Smooth muscle cell (in vitro differentiated cells): Measurements from ENCODE around the gene ZNF341. TPM values are rescaled to one million over a fixed set of nuclear protein-coding genes. Genes with fewer than 3 reads are reported as not detected.

Experiments used
- DNase-seq: peaks from one replicate; lab custom pipeline; 2025; ENCODE audit not compliant: unreplicated experiment; lab: John Stamatoyannopoulos, UW
- H2AFZ ChIP-seq: fragments of 200-600 bp; sonication (generic); 2 replicates; pipeline ENCODE4 v1.6.0; 2016; ENCODE audit warnings: antibody characterized with exemption, low read depth, mild to moderate bottlenecking
- H3F3A ChIP-seq: fragments of 200-600 bp; sonication (generic); 2 replicates; pipeline ENCODE4 v1.6.0; 2017; ENCODE audit warnings: antibody characterized with exemption, low read depth
- H3K27ac ChIP-seq: fragments of 200-600 bp; sonication (generic); 2 replicates; pipeline ENCODE4 v1.5.1; 2016; ENCODE audit warnings: low read depth, mild to moderate bottlenecking
- H3K27me3 ChIP-seq: fragments of 200-600 bp; sonication (generic); 2 replicates; pipeline ENCODE4 v1.6.1; 2016; ENCODE audit warnings: low read depth, mild to moderate bottlenecking
- H3K36me3 ChIP-seq: fragments of 200-600 bp; sonication (generic); 2 replicates; pipeline ENCODE4 v1.5.1; 2016; ENCODE audit warnings: low read depth
- H3K4me1 ChIP-seq: fragments of 200-600 bp; sonication (generic); 2 replicates; pipeline ENCODE4 v1.5.1; 2016; ENCODE audit warnings: low read depth
- H3K4me2 ChIP-seq: fragments of 200-600 bp; sonication (generic); 2 replicates; pipeline ENCODE4 v1.6.0; 2016; ENCODE audit warnings: mild to moderate bottlenecking
- H3K4me3 ChIP-seq: fragments of 200-600 bp; sonication (generic); 2 replicates; pipeline ENCODE4 v1.5.1; 2016; ENCODE audit warnings: mild to moderate bottlenecking
- H3K79me2 ChIP-seq: fragments of 200-600 bp; sonication (generic); 2 replicates; pipeline ENCODE4 v1.6.0; 2016; ENCODE audit warnings: low read depth, mild to moderate bottlenecking
- H3K9ac ChIP-seq: fragments of 200-600 bp; sonication (generic); 2 replicates; pipeline ENCODE4 v1.6.0; 2016; ENCODE audit warnings: low read depth
- H3K9me3 ChIP-seq: fragments of 200-600 bp; sonication (generic); replicated peaks from 2 replicates; pipeline ENCODE4 v1.5.1; 2016; ENCODE audit warnings: low read depth
- H4K20me1 ChIP-seq: fragments of 200-600 bp; sonication (generic); 2 replicates; pipeline ENCODE4 v1.6.0; 2016; ENCODE audit warnings: low read depth
- CTCF ChIP-seq: fragments of 200-600 bp; sonication (generic); IDR thresholded peaks from 2 replicates; pipeline ENCODE4 v1.5.1; 2017; ENCODE audit warnings: borderline replicate concordance, mild to moderate bottlenecking, antibody characterized with exemption; ENCODE audit not compliant: insufficient read depth, poor library complexity, severe bottlenecking
- WGBS: methylation state at CpG from one replicate; pipeline ENCODE4 v1.1.7; 2016; ENCODE audit warnings: low lambda C conversion rate; 5-methylcytosine and 5-hydroxymethylcytosine counted together
- polyA plus RNA-seq: library from polyadenylated mRNA; unstranded; fragments of >200 nt; fragmentation: Nextera tagmentation; extraction: Ambion mirVana; gene quantifications from 2 replicates; pipeline ENCODE4 v1.2.1, GENCODE V29; 2016
- total RNA-seq: library from RNA; depleted of rRNA; stranded (reverse); fragments of >200 nt; gene quantifications from 2 replicates; pipeline ENCODE4 v1.2.3, GENCODE V29; 2014

ZNF341 gene
- total and polyA plus RNA-seq, 2 experiments from 2014 or later, result 1.2 to 2.0 TPM

- no peak overlapping the region for H2AFZ ChIP-seq
- H3K9ac ChIP-seq, result no peak overlapping the region
- H3K36me3 ChIP-seq, result no peaks in the 10 kb centered on the region
- H3F3A ChIP-seq, result no peaks in the 10 kb centered on the region
- no peak for DNase-seq
- no peaks in the 10 kb centered on the region for H4K20me1 ChIP-seq
- WGBS, result 97% methylated on average over 5 of the region's 5 CpGs
- H3K4me2 ChIP-seq, result no peak overlapping the region
- no peaks in the 10 kb centered on the region for H3K9me3 ChIP-seq
- no peak overlapping the region for H3K4me3 ChIP-seq
- no peaks in the 10 kb centered on the region for H3K27me3 ChIP-seq
- no peaks in the 10 kb centered on the region for H3K4me1 ChIP-seq
- no peak overlapping the region for H3K27ac ChIP-seq
- no peak for TF ChIP-seq CTCF
- H3K79me2 ChIP-seq, result no peaks in the 10 kb centered on the region
Observed at GRCh38 chr20:33765592-33765991, 33.8 kb downstream of the ZNF341 start.

DNA sequence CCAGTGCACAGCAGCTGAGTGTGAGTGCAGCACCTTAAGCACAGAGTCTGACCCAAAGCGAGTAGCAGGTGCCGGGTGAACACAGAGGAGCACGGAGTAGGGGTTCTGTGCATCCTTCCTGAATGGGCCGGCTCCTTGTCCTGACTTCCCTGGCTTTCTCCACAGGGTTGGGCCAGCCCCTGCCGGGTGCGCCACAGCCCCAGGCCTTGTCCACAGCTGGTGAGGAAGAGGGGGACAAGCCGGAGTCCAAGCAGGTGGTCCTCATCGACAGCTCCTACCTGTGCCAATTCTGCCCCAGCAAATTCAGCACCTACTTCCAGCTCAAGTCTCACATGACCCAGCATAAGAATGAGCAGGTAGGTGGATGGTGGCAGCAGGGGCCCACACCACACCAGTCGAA, 34.9 kb downstream of the ZNF341 start:
- H3K4me3 ChIP-seq, result no peak overlapping the region
- 97% methylated on average over 9 of the region's 9 CpGs for WGBS
- no peaks in the 10 kb centered on the region for H3K36me3 ChIP-seq
- no peak for TF ChIP-seq CTCF
- H3K4me2 ChIP-seq, result no peak overlapping the region
- no peak overlapping the region for H3K9ac ChIP-seq
- H3F3A ChIP-seq, result no peaks in the 10 kb centered on the region
- no peaks in the 10 kb centered on the region for H3K4me1 ChIP-seq
- H4K20me1 ChIP-seq, result no peaks in the 10 kb centered on the region
- no peaks in the 10 kb centered on the region for H3K9me3 ChIP-seq
- H3K79me2 ChIP-seq, result no peaks in the 10 kb centered on the region
- no peak for DNase-seq
- no peak overlapping the region for H3K27ac ChIP-seq
- no peaks in the 10 kb centered on the region for H3K27me3 ChIP-seq
- H2AFZ ChIP-seq, result no peak overlapping the region

- no peak overlapping the region for H2AFZ ChIP-seq
- TF ChIP-seq CTCF, result no peak
- H3K9me3 ChIP-seq, result no peaks in the 10 kb centered on the region
- 98% methylated on average over 2 of the region's 2 CpGs for WGBS
- H3K79me2 ChIP-seq, result no peaks in the 10 kb centered on the region
- no peak overlapping the region for H3K4me3 ChIP-seq
- no peaks in the 10 kb centered on the region for H4K20me1 ChIP-seq
- H3K36me3 ChIP-seq, result no peaks in the 10 kb centered on the region
- no peak overlapping the region for H3K9ac ChIP-seq
- no peaks in the 10 kb centered on the region for H3K27me3 ChIP-seq
- H3K27ac ChIP-seq, result no peak overlapping the region
- H3F3A ChIP-seq, result no peaks in the 10 kb centered on the region
- H3K4me1 ChIP-seq, result no peaks in the 10 kb centered on the region
- H3K4me2 ChIP-seq, result no peak overlapping the region
- DNase-seq, result no peak
Observed at GRCh38 chr20:33767777-33768138, 36.0 kb downstream of the ZNF341 start.

GRCh38 chr20:33769043-33769442, 37.2 kb downstream of the ZNF341 start:
- TF ChIP-seq CTCF, result no peak
- Histone ChIP-seq H3K4me1 (no peaks in the 10 kb centered on the region), H3K27ac (no peak overlapping the region), H2AFZ (no peak overlapping the region), H3K9ac (no peak overlapping the region), H3F3A (no peaks in the 10 kb centered on the region), H3K4me2 (no peak overlapping the region), H3K36me3 (no peaks in the 10 kb centered on the region), H3K79me2 (no peaks in the 10 kb centered on the region), H3K4me3 (no peak overlapping the region), H3K9me3 (no peaks in the 10 kb centered on the region), H4K20me1 (no peaks in the 10 kb centered on the region), H3K27me3 (no peaks in the 10 kb centered on the region)
- DNase-seq, result no peak
- WGBS, result 81% methylated on average over 4 of the region's 4 CpGs
